Mucosa of rectum (tissue), 2 donors: ENCODE data around the gene SPHK1.
A peak's percentile ranks its signal among the peaks of the same experiment; 100 is the strongest.
"Not testable (repeated sequence)": the region's sequence is repeated elsewhere in the genome, so short reads cannot be mapped to it uniquely, and the experiment has no call there.

Source experiments
- H3K27ac ChIP-seq, 2 donors: one replicate each; pipeline ENCODE4 v1.7.0; 2013; ENCODE audit warnings: inconsistent platforms in 2 of 2, low read depth in 2 of 2, low read length in 2 of 2
- H3K27me3 ChIP-seq, 2 donors: one replicate each; pipeline ENCODE4 v1.7.0; 2013; ENCODE audit warnings: low read length in 2 of 2; ENCODE audit not compliant: control insufficient read depth in 2 of 2, insufficient read depth in 2 of 2
- H3K36me3 ChIP-seq, 2 donors: one replicate each; pipeline ENCODE4 v1.7.0; 2013; ENCODE audit warnings: low read length in 2 of 2; ENCODE audit not compliant: control insufficient read depth in 2 of 2, insufficient read depth in 2 of 2
- H3K4me1 ChIP-seq, 2 donors: one replicate each; pipeline ENCODE4 v1.7.0; 2013; ENCODE audit warnings: low read length in 2 of 2, mild to moderate bottlenecking in 1 of 2; ENCODE audit not compliant: control insufficient read depth in 2 of 2, insufficient read depth in 2 of 2
- H3K4me3 ChIP-seq, 2 donors: one replicate each; pipeline ENCODE4 v1.7.0; 2013; ENCODE audit warnings: low read length in 2 of 2
- H3K9ac ChIP-seq, 2 donors: one replicate each; pipeline ENCODE4 v1.7.0; 2013; ENCODE audit warnings: low read length in 2 of 2, low read depth in 1 of 2, mild to moderate bottlenecking in 1 of 2
- H3K9me3 ChIP-seq, 2 donors: one replicate each; pipeline ENCODE4 v1.7.0; 2013; ENCODE audit warnings: low read length in 2 of 2; ENCODE audit not compliant: control insufficient read depth in 2 of 2
- donor health status: healthy.
- donor health status: Normal muscosa, but diverticular disease.

SPHK1 gene

GRCh38 chr17:76384222-76384986 is at the start of gene SPHK1:
SPHK1 (plus strand) TSS chr17:76384609; CDS start chr17:76385645, 1,036 bp downstream.
- Histone ChIP-seq H3K36me3 (no peaks in the 10 kb centered on the region), H3K9me3 (no peaks in the 10 kb centered on the region), H3K4me1 (peaks cover 27 to 32% of the 10 kb centered on the region in 2 donors), H3K27ac (peak within 1 kb of the TSS; percentile 48 to 56), H3K27me3 (peaks cover 0 to 2% of the 10 kb centered on the region in 2 donors), H3K9ac (peak within 1 kb of the TSS; percentile 56 to 68), H3K4me3 (peak within 1 kb of the TSS; percentile 67 to 70)

GRCh38 chr17:76335716-76336381 is 48.6 kb upstream of the SPHK1 start:
- Histone ChIP-seq H3K4me3 (no peak overlapping the region), H3K4me1 (peaks cover 0 to 3% of the 10 kb centered on the region in 2 donors), H3K36me3 (peaks cover 7 to 13% of the 10 kb centered on the region in 2 donors), H3K27ac (no peak overlapping the region), H3K9me3 (no peaks in the 10 kb centered on the region), H3K27me3 (no peaks in the 10 kb centered on the region), H3K9ac (no peak overlapping the region)

- no peak overlapping the region for H3K9ac ChIP-seq
- H3K4me1 ChIP-seq, result no peaks in the 10 kb centered on the region
- H3K9me3 ChIP-seq, result no peaks in the 10 kb centered on the region
- H3K4me3 ChIP-seq, result no peak overlapping the region
- peaks cover 3 to 6% of the 10 kb centered on the region in 2 donors for H3K36me3 ChIP-seq
- no peak overlapping the region for H3K27ac ChIP-seq
- no peaks in the 10 kb centered on the region for H3K27me3 ChIP-seq
Observed at GRCh38 chr17:76336756-76337412, 47.5 kb upstream of the SPHK1 start.

- Histone ChIP-seq H3K27me3 (no peaks in the 10 kb centered on the region), H3K9ac (no peak overlapping the region), H3K4me1 (no peaks in the 10 kb centered on the region), H3K9me3 (no peaks in the 10 kb centered on the region), H3K36me3 (peaks cover 5 to 6% of the 10 kb centered on the region in 2 donors), H3K27ac (no peak overlapping the region), H3K4me3 (no peak overlapping the region)
Observed at GRCh38 chr17:76337413-76337777, 47.0 kb upstream of the SPHK1 start.

GRCh38 chr17:76341301-76341700 is 43.1 kb upstream of the SPHK1 start:
- no peaks in the 10 kb centered on the region for H3K9me3 ChIP-seq
- H3K27ac ChIP-seq, result no peak overlapping the region
- H3K4me3 ChIP-seq, result no peak overlapping the region
- H3K27me3 ChIP-seq, result no peaks in the 10 kb centered on the region
- no peaks in the 10 kb centered on the region for H3K4me1 ChIP-seq
- H3K9ac ChIP-seq, result no peak overlapping the region
- H3K36me3 ChIP-seq, result peaks cover 17 to 26% of the 10 kb centered on the region in 2 donors

GRCh38 chr17:76343106-76343505 is 41.3 kb upstream of the SPHK1 start:
- Histone ChIP-seq H3K27ac (no peak overlapping the region), H3K4me1 (no peaks in the 10 kb centered on the region), H3K27me3 (no peaks in the 10 kb centered on the region), H3K4me3 (no peak overlapping the region), H3K9me3 (no peaks in the 10 kb centered on the region), H3K36me3 (peaks cover 19 to 35% of the 10 kb centered on the region in 2 donors), H3K9ac (no peak overlapping the region)

- no peak overlapping the region for H3K27ac ChIP-seq
- H3K9ac ChIP-seq, result no peak overlapping the region
- H3K4me1 ChIP-seq, result no peaks in the 10 kb centered on the region
- no peak overlapping the region for H3K4me3 ChIP-seq
- H3K27me3 ChIP-seq, result no peaks in the 10 kb centered on the region
- no peaks in the 10 kb centered on the region for H3K9me3 ChIP-seq
- peaks cover 19 to 35% of the 10 kb centered on the region in 2 donors for H3K36me3 ChIP-seq
Observed at GRCh38 chr17:76345377-76345974, 38.9 kb upstream of the SPHK1 start.

GRCh38 chr17:76346936-76347335 is 37.5 kb upstream of the SPHK1 start:
- not testable (repeated sequence) for H3K4me1 ChIP-seq, H3K9ac ChIP-seq, H3K9me3 ChIP-seq, H3K27me3 ChIP-seq, H3K4me3 ChIP-seq, H3K27ac ChIP-seq
- H3K36me3 ChIP-seq, result peaks cover 18 to 33% of the 10 kb centered on the region in 2 donors

- H3K27me3 ChIP-seq, result no peaks in the 10 kb centered on the region
Observed at GRCh38 chr17:76350463-76350862, 33.9 kb upstream of the SPHK1 start.

More at GRCh38 chr17:76350463-76350862, 33.9 kb upstream of the SPHK1 start:
- peaks cover 11 to 17% of the 10 kb centered on the region in 2 donors for H3K36me3 ChIP-seq
- no peak overlapping the region for H3K4me3 ChIP-seq
- H3K27ac ChIP-seq, result no peak overlapping the region
- peaks cover 9 to 14% of the 10 kb centered on the region in 2 donors for H3K4me1 ChIP-seq
- no peaks in the 10 kb centered on the region for H3K9me3 ChIP-seq
- no peak overlapping the region for H3K9ac ChIP-seq
